Measurements from ENCODE around the gene CIC.
"Not testable (repeated sequence)": the region's sequence is repeated elsewhere in the genome, so short reads cannot be mapped to it uniquely, and the experiment has no call there.

Gene CIC

DNA sequence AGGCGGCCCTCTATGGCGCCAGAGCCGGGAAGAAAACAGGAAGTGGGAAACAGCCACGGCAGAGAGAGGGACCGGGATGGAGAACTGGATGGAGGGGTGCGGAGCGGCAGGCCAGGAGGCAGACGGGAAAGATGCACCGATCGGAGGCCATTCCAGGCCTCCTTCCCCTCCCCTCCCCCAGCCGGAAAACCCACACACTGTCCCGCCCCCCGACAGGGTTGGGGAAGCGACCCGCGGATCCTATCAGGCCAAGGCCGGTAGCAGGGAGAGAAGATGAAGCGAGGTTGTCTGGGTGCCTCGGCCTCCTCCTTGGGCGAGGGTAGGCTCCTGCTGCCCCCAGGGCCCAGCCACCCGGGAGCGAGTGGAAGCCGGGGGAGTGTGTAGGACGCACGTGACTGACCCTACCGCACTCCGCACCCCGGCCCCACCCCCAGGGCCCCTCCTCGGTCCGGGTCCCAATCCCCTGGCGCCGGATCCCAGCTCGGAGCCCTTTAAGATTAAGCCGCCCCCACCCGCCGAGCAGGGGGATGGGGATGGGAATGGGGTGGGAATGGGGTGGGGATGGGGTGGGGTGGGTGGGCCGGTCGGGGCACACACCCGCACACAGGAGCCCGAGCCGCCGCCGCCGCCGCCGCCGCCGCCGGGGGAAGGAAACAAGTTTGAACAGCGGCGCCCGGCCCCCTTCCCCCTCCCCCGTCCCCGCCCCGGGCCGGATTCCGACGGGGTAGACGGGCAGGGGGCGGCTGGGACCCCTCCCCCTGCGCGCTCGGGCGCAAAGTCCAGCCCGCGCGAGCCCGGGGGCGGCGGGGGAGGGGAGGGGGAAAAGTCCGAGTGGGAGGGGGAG lies 15.6 kb upstream of the CIC start:
- peak; percentile 24 for DNase-seq (ENCODE audit: low read depth)

DNA sequence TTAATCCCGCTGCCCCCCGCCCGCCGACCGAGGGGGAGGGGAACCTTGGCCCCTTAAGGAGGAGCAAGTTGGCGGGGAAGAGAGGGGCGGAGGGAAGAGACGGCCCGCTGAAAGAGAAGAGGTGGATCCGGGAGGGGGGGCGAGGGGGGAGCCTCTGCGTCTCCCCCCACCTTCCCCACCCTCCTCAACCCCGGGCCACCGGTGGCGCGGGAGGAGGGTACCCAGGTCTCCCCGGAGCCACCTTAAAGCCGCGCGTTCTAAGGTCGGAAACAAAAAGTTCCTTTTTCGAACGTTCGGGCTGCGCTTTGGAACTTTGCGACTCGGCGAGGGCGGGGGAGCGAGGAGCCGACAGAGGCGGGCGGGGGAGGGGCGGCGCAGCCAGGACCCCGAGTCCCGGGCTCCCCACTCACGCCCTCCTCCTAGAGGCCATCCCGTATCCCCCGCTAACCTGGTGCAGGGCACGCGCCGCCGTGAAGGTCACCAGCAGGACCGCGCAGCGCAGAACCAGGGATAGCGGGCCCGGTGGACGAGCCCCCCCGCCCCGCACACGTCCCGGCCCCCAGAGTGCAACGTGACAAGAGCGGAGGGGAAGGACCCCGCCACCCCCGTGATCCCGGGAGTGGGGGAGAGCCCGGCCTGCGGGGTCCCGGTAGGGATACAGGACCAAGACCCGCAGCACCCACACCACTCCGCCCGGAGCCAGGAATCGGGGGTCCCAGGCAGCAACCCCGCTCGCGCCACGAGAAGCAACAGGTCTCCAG lies 14.8 kb upstream of the CIC start:
- TF ChIP-seq, protein P1, sequence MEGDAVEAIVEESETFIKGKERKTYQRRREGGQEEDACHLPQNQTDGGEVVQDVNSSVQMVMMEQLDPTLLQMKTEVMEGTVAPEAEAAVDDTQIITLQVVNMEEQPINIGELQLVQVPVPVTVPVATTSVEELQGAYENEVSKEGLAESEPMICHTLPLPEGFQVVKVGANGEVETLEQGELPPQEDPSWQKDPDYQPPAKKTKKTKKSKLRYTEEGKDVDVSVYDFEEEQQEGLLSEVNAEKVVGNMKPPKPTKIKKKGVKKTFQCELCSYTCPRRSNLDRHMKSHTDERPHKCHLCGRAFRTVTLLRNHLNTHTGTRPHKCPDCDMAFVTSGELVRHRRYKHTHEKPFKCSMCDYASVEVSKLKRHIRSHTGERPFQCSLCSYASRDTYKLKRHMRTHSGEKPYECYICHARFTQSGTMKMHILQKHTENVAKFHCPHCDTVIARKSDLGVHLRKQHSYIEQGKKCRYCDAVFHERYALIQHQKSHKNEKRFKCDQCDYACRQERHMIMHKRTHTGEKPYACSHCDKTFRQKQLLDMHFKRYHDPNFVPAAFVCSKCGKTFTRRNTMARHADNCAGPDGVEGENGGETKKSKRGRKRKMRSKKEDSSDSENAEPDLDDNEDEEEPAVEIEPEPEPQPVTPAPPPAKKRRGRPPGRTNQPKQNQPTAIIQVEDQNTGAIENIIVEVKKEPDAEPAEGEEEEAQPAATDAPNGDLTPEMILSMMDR (conservative IDR thresholded peaks at IDR 0.05; ENCODE audit: low read length) = no peak
- H3K4me3 ChIP-seq (ENCODE audit: low read length) = peak overlapping the region; percentile 91
- no peak for DNase-seq (ENCODE audit: low read depth)

More for the DNA sequence above, 15.6 kb upstream of the CIC start:
- TF ChIP-seq, protein P1 (conservative IDR thresholded peaks at IDR 0.05; ENCODE audit: low read length) = no peak
- peak overlapping the region; percentile 91 for H3K4me3 ChIP-seq (ENCODE audit: low read length)

DNA sequence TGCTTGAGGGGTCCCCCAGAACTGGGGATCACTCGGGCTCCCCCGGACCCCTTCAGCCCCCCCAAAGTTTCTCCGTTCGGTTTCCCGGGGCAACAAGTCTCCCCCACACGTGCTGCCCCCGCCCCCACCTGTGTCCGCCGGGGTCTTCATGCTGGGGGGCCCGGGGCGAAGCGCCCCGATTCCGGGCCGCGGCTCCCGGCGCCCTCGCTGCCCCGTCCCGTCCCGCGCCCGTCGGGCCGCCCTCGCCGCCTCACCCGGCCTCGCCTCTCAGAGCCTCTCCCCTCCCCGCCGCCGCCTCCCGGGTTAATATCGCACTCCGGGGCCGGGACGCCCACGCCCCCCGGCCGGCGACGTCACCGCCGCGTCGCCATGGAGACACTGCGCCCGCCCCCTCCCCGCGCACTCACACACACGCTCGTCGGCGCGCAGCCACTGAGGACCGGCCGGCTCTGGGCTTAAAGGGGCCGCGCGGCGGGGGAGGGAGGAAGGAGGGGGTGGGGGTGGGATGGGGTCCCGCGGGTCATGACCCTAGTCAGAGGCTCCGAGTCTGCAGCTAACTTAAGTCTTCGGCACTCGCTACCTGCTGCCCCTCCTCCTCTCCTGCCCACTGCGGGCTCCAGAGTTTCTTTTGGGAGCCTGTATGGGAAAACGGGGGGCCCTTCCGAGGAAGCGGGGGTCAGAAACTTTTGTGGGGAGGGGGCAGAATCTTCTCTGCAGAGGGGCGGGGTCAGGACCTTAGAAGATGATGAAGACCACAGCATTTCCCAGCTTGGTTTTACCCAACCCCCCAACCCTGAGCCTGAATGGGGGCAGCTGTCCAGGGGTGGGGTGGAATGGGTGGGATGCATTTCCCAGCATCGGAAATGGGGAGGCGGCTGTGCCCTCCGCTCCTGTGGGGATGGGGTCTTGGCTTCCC lies 13.9 kb upstream of the CIC start, which contains the start of gene ERF:
Gene ERF, minus strand, starts transcription at position 279 of the 916 bp plus-strand sequence. Its CDS starts 129 bp downstream, at position 150.
- peak; percentile 88 for DNase-seq (ENCODE audit: low read depth)
- peak within 1 kb of the TSS; percentile 91 for H3K4me3 ChIP-seq (ENCODE audit: low read length)
- TF ChIP-seq, protein P1 (conservative IDR thresholded peaks at IDR 0.05; ENCODE audit: low read length) = no peak

- TF ChIP-seq, protein P1 (conservative IDR thresholded peaks at IDR 0.05; ENCODE audit: low read length) = no peak
- H3K4me3 ChIP-seq (ENCODE audit: low read length) = peak overlapping the region; percentile 67
- DNase-seq (ENCODE audit: low read depth) = peak; percentile 46
These were observed 13.0 kb upstream of the CIC start for GRCh38 chr19:42255766-42256745.

DNA sequence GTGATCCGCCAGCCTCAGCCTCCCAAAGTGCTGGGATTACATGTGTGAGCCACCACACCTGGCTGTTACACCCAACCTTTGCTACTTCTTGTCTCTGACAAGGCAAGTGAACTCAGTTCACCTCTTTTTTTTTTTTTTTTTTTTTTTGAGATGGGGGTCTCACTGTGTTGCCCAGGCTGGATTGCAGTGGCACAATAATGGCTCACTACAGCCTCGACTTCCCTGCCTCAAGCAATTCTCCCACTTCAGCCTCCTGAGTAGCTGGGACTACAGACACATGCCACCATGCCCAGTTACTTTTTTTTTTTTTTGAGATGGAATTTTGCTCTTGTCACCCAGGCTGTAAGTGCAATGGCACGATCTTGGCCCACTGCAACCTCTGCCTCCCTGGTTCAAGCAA lies 11.2 kb upstream of the CIC start:
- DNase-seq (ENCODE audit: low read depth); H3K4me3 ChIP-seq (ENCODE audit: low read length): not testable (repeated sequence)

- no peak overlapping the region for H3K4me3 ChIP-seq (ENCODE audit: low read length)
- DNase-seq (ENCODE audit: low read depth) = no peak
- TF ChIP-seq, protein P1 (conservative IDR thresholded peaks at IDR 0.05; ENCODE audit: low read length) = no peak
These were observed 7.3 kb upstream of the CIC start for GRCh38 chr19:42261763-42262162.

GRCh38 chr19:42266105-42266504 lies 2.9 kb upstream of the CIC start:
- not testable (repeated sequence) for H3K4me3 ChIP-seq (ENCODE audit: low read length); DNase-seq (ENCODE audit: low read depth)

DNA sequence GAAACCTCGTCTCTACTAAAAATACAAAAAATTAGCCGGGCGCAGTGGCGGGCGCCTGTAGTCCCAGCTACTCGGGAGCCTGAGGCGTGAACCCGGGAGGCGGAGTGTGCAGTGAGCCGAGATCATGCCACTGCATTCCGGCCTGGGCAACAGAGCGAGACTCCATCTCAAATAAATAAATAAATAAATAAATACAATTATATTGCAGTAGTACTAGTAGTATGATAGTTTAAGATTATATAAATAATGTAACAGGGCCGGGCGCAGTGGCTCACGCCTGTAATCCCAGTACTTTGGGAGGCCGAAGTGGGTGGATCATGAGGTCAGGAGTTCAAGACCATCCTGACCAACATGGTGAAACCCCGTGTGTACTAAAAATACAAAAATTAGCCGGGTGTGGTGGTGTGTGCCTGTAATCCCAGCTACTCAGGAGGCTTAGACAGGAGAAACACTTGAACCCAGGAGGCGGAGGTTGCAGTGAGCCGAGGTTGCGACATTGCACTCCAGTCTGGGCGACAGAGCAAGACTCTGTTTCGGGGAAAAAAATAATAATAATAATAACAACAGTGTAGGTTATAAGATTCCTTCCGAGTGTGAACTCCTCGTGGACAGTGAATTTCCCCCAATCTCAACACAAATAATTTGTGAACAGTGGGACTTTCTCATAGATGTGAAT lies 2.0 kb upstream of the CIC start:
- H3K4me3 ChIP-seq (ENCODE audit: low read length) = not testable (repeated sequence)

More for the DNA sequence above, 2.0 kb upstream of the CIC start:
- not testable (repeated sequence) for DNase-seq (ENCODE audit: low read depth)
